ENCODE results near the gene TMTC4. TPM values are rescaled to one million over a fixed set of nuclear protein-coding genes. Genes with fewer than 3 reads are reported as not detected.

TMTC4 gene
- total RNA-seq, 1 donor: 23.3 TPM

GRCh38 chr13:100565286-100565685 lies 109.3 kb downstream of the TMTC4 start:
- no peak for TF ChIP-seq CTCF (IDR thresholded peaks at IDR 0.05; ENCODE audit: insufficient read depth, low read length)
- DNase-seq (ENCODE audit: low read depth): no peak
- no peak overlapping the region for H3K4me3 ChIP-seq (ENCODE audit: low read depth, low read length)

- no peak overlapping the region for H3K4me3 ChIP-seq (ENCODE audit: low read depth, low read length)
- no peak for DNase-seq (ENCODE audit: low read depth)
- no peak for TF ChIP-seq CTCF (IDR thresholded peaks at IDR 0.05; ENCODE audit: insufficient read depth, low read length)
Observed at GRCh38 chr13:100564444-100565223, 110.0 kb downstream of the TMTC4 start.

GRCh38 chr13:100563779-100564178 lies 110.8 kb downstream of the TMTC4 start:
- DNase-seq (ENCODE audit: low read depth): no peak
- no peak for TF ChIP-seq CTCF (IDR thresholded peaks at IDR 0.05; ENCODE audit: insufficient read depth, low read length)
- H3K4me3 ChIP-seq (ENCODE audit: low read depth, low read length): no peak overlapping the region

- DNase-seq (ENCODE audit: low read depth): no peak
- TF ChIP-seq CTCF (IDR thresholded peaks at IDR 0.05; ENCODE audit: insufficient read depth, low read length): no peak
- no peak overlapping the region for H3K4me3 ChIP-seq (ENCODE audit: low read depth, low read length)
Observed at GRCh38 chr13:100561599-100562204, 112.9 kb downstream of the TMTC4 start.

- H3K4me3 ChIP-seq (ENCODE audit: low read depth, low read length): no peak overlapping the region
- TF ChIP-seq CTCF (IDR thresholded peaks at IDR 0.05; ENCODE audit: insufficient read depth, low read length): no peak
Observed at GRCh38 chr13:100561158-100561499, 113.5 kb downstream of the TMTC4 start.

GRCh38 chr13:100560498-100561157 lies 114.0 kb downstream of the TMTC4 start:
- DNase-seq (ENCODE audit: low read depth): no peak
- H3K4me3 ChIP-seq (ENCODE audit: low read depth, low read length): no peak overlapping the region
- no peak for TF ChIP-seq CTCF (IDR thresholded peaks at IDR 0.05; ENCODE audit: insufficient read depth, low read length)

More at GRCh38 chr13:100561158-100561499, 113.5 kb downstream of the TMTC4 start:
- no peak for DNase-seq (ENCODE audit: low read depth)
